NCI-H2196 (cell line): ENCODE results near the gene OSBPL3.
"Not testable (repeated sequence)": the region's sequence is repeated elsewhere in the genome, so short reads cannot be mapped to it uniquely, and the experiment has no call there.

Experiments used
- DNase-seq: peaks from one replicate; lab custom pipeline; 2025; ENCODE audit not compliant: unreplicated experiment; lab: John Stamatoyannopoulos, UW

Gene OSBPL3

DNA sequence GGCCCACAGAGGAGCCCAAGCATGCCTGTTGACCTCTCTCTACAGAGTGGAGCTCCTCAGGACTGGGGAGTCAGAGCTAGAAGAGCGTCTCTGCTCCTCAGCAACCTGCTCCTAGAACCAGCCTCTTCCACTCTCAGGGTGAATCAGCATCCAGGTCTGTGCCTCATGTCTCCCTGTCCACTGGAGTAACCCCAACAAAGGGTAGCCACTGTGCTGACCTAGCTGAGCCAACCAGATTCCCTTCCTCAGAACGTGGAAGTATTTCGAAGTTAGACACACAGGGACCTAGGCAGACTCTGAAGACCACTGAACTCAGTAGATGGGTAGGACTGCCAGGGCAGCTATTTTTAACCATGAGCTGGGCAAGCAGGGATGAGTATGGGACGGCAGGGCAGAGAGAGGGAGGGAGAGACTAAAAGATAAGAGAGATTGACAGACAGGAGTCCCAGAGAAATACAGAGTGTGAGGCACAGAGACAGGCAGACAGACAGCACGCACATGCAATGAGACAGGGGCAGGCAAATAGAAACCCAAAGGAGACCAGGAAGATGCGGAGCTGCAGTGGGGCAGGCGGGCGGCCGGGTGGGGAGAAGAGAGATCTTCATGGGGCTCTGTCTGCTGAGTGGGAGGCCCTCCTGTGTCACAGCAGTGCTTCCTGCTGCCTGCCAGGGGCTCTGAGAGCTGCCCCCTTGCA, 56.7 kb downstream of the OSBPL3 start:
- no peak for DNase-seq

DNA sequence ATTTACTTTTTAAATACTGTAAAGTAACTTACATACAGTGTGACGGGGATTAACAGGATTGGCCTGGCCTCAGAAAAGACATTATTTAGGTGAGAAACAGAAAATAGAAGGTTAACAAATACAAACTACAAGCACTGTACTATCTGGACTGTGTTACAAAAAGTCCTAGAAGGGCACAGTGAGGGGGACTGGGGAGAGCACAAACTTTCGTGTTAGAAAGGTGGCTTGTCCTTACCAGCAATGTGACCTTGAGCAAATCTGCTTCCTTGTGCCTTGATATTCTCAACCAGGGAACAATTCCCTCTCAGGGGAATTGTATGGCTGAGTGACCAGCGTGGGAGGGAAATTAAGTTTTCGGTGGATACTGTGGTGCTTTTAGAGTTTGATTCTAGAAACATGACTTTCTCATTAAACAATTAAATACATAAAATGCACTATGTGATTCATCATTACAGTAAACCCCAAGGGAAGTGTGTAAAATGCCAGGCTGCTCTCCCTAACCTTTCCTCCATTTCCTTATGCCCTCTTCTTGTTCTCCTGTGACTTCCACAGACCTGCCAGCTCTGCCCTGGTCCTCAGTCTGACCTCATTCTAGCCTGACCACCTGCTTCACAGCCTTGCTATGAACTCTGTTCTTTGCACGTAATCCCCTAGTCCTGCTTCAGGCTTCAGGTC, 57.7 kb downstream of the OSBPL3 start:
- no peak for DNase-seq

DNA sequence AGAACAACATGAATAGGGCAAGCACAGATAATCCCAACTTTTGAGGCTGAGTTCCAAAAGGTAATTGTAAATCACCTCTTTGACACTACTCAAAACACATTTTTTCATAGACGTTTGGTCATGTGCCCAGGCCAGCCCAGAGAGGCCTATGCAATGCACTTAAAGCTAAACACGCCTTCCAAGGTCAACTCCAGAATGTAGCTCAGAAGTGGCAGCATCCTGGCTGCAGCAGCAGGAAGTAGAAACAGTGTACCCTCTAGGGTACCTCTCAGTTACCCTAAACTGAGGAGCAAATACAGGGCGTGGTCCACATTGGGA, 58.7 kb downstream of the OSBPL3 start:
- DNase-seq = no peak

GRCh38 chr7:24920451-24921361, 59.3 kb downstream of the OSBPL3 start:
- no peak for DNase-seq

- no peak for DNase-seq
These were observed 62.3 kb downstream of the OSBPL3 start for GRCh38 chr7:24917510-24918239.

DNA sequence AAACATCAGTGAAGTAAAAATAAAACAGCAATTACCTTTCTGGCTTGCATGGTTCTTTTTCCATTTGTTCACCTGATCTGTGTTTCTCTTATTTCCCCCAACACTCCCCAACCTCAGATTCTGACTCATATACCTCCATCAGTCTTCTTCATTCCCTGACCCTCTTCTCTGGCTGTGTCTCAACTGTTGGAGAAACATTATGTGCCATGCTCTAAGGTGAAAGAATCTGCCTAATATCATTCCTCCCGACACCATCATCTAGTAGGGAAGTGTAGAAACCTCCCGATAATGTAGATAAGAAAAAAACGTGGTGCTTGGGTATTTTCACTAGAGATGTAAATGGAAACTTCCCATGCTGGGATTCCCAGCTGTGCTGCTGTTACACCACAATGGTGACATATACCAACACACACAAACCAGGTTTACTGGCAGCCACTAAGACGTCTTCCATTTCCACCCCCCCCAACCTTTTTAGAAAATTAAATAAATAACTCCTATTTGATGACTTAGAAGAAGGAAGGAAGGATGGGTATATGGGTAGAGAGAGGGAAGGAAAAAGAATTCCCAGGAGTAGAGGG, 63.4 kb downstream of the OSBPL3 start:
- no peak for DNase-seq

- no peak for DNase-seq
These were observed 65.5 kb downstream of the OSBPL3 start for GRCh38 chr7:24914465-24914859.

DNA sequence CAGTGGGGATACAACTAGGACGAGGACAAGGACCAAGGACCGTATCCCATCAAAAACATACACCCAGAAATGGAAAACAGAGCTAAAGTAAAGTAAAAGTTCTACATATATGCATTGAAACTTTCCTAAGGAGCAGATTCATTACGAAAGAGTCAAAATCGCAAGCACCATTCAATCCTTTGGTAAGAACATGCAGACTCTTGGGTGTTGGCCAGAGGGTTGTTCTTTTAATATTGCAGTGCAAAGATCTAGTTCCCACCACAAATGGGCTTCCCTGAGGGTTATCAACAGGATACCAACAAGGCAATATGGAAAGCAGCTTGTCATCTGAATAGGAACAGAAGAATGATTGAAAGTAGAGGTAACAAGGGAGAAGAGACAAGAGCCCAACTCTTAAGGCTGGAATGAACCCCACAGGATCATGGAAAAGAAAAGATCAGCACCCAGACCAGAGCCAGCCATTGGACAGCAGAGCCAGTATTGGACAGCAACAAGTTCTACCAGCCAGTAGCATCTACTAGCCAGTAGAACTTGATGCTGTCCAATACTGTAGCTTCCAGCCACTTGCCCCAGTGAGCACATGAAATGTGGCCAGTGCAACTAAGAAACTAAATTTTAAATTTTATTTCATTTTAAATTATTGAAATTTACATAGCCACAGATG, 66.0 kb downstream of the OSBPL3 start:
- DNase-seq = no peak

DNA sequence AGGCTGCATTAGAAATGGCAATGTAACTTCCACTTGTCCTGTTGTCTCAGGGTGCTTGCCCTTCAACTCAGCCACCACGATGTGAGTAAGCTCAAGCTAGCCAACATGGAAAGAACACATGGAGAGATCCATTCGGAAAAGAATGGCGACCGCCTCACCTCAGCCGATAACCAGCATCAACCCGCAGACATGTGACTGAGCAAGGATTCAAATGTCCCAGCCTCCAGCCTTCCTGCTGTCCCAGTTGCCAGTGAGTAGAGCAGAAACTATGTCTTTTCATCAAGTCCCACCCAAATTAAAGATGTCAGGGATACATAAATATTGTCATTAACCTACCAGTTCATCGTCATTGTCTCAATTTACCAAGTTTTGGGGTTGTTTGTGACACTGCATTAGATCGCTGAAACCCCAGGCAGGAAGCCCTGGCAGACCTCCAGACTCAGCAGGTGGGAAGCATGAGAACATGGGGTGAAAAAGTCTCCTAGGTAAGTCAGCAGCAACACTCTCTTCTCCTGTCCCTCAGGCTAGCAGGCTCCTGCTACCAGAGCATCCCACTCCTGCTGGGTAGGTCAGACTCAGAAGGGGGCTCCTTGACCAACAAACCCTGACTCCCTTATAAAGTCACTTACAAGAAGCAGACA, 67.0 kb downstream of the OSBPL3 start:
- DNase-seq = no peak

DNA sequence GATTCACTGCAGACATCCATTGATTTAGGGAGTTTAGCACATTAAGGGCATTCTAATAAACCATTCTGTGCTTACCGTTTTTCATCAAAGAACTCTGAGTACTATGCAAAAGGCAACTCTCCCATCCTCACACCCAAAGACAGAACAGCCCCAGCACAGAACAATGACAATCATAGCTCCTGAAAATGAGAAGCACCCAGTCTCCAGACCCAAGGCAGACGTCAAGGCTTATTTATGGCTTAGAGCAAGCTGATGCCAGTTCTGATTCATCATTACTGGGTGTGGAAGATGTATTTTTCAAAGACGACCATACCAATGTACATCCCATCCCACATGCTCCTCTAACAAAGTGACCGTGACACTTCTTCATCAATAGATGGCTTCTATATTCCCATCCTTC, 67.6 kb downstream of the OSBPL3 start:
- no peak for DNase-seq

GRCh38 chr7:24911213-24911603, 68.8 kb downstream of the OSBPL3 start:
- no peak for DNase-seq

GRCh38 chr7:24910551-24911212, 69.3 kb downstream of the OSBPL3 start:
- DNase-seq = no peak

DNA sequence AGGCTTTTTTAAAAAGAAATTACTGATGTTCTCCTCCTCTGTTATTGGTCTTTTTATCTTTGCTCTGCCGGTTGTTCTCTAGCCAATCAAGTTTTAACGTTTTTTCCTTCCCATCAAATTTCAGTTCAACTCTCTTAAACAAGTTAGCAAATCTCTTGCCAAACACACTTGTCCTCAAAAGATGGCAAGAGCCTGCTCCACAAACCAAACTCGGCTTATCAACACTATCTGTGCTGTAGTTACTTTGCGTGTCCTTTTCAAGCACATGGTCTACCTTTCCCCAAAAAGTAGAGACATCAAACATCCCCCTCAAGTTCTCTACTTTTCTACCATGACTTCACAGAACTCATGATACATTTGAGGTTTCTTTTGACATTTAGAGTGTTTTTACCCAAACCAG, 71.3 kb downstream of the OSBPL3 start:
- no peak for DNase-seq

- DNase-seq = no peak
These were observed 71.8 kb downstream of the OSBPL3 start for GRCh38 chr7:24908166-24908565.

DNA sequence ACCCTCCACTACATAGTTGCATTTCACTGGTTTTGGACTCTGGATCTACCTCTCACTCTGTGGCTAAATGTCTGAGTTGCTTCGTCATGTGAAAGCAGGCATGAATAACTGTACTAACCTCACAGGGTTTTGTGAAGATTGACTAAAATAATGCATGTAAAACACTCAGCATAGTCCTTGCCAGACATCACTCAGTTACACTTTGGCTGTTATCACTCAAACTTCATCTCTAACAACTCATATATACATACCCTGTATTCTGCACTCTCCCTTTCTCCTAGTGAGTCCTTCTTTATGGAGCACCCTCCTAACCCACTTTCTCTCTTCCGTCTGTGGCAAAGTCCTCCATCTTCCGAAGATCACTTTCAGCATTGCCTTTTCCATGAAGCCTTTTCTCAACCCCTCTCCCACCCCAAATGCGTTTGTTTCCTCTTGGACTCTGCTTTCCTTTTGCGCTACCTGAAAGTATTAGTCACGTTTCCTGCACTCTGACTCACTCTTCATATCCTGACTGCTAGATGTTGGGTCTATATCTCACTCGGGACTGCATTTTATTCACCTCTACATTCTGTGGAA, 72.6 kb downstream of the OSBPL3 start:
- DNase-seq = no peak

DNA sequence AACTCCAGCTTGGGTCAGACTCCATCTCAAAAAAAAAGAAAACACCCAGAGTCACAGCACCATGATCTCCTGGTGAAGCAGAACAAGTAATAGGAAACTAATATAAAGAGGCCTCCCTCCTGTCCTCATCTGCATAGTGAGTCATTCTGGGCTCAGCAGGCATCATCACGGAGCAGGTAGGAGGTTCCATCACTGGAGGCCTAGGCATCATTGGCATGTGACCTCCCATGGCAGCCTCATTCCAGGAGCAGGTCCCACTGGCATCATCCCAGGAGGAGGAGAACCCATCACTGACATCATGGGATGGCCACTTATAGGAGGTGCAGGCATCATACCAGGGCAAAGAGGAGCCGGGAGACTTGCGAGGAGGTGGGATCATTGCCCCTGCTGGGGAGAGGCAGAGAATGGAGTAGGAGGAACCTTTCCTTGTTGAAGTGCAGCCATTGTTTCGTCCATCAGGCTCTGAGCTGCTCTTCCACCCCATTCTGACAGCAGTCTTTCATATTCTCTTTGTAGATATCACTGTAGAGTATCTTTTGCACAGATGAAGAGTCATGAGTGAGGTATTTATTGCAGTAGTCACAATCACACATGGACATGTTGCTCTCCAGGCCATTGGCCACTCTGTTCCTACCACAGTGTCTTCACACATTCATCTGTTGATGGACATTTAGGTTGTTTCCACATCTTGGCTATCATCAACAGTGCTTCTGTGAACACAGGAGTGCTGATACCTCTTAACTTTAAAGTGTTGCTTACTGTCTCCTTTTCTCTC, 73.8 kb downstream of the OSBPL3 start:
- no peak for DNase-seq

GRCh38 chr7:24903992-24904391, 76.0 kb downstream of the OSBPL3 start:
- not testable (repeated sequence) for DNase-seq

- DNase-seq = no peak
These were observed 76.4 kb downstream of the OSBPL3 start for GRCh38 chr7:24903559-24903958.
